Hippocampal formation (tissue), 2 donors: ENCODE measurements around the gene SSTR3.
"Not testable (repeated sequence)": the region's sequence is repeated elsewhere in the genome, so short reads cannot be mapped to it uniquely, and the experiment has no call there.

Experiments
- DNase-seq, 2 donors: peaks; one replicate each; lab custom pipeline; 2025; lab: John Stamatoyannopoulos, UW

The SSTR3 gene

GRCh38 chr22:37242395-37242918 is 30.2 kb upstream of the SSTR3 start:
- DNase-seq = peak in 1 of 2 donors; percentile 11

DNA sequence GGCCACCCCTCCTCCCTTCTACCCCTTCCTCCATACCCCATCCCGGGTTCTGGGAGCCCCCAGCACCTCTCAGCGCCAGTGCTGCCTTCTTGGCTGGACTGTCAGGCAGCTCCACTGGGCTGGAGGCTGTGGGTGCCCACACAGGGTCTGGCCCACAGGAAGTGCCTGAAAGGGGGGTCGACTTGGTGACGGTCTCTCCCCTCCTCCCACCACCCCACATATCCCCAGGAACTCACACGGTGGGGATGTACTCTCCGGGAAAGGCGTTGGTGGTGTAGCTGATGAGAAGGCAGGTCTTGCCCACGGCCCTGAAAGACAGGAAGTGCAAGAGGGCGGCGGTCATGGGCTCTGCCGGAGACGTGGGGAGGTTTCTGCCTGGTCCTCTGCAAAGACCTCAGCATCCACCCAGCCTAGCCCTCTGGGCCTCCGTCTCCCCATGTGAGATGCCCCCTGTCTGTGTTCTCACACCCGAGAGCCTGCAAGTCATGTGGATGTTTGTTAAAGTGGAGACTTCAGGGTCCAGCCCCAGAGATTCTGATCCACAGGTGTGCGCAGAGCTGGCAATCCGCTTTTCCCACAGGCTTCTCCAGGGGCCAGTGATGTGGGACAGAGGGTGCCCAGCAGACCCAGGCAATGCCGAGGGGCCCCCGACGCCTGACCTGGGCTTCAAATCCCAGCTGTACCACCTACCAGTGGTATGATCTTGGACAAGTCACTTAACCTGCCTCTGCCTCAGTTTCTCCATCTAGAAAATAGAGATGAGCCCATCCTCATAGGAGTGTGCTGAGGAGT is 29.3 kb upstream of the SSTR3 start:
- no peak for DNase-seq

- DNase-seq = no peak
Observed at GRCh38 chr22:37240941-37241320, 28.7 kb upstream of the SSTR3 start.

DNA sequence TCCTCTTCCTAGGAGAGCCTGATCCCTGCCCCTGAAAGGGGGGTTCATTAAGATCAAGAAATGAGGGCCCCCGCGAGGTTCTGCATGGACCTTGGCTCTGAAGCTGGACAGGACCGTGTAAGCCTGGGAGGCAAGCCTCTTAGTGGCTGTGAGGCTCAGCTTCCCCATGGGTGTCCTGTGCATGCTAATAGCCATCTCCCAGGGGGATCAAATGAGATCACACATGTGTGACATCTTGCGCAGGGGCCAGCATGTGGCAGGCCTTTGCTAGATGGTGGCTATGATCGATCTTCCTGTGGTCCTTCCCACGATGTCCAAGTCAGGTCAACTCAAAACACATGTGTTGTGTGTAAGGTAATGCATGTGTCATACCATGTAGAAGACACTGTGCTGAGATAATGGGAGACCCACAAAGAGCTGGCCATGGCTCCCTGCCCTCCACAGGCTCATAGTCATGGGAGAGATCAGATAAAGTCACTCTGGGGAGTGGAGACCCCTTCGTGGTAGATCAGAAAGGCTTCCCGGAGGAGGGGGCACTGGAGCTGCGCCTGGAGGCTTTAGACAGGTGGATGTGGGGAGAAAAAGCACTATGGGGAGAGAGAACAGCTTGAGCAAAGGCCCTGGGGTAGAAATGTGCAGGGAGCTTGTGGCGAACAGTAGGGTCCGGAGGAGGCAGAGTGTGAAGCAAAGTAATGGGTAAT is 28.1 kb upstream of the SSTR3 start:
- no peak for DNase-seq

GRCh38 chr22:37239336-37240239 is 27.3 kb upstream of the SSTR3 start:
- no peak for DNase-seq

DNA sequence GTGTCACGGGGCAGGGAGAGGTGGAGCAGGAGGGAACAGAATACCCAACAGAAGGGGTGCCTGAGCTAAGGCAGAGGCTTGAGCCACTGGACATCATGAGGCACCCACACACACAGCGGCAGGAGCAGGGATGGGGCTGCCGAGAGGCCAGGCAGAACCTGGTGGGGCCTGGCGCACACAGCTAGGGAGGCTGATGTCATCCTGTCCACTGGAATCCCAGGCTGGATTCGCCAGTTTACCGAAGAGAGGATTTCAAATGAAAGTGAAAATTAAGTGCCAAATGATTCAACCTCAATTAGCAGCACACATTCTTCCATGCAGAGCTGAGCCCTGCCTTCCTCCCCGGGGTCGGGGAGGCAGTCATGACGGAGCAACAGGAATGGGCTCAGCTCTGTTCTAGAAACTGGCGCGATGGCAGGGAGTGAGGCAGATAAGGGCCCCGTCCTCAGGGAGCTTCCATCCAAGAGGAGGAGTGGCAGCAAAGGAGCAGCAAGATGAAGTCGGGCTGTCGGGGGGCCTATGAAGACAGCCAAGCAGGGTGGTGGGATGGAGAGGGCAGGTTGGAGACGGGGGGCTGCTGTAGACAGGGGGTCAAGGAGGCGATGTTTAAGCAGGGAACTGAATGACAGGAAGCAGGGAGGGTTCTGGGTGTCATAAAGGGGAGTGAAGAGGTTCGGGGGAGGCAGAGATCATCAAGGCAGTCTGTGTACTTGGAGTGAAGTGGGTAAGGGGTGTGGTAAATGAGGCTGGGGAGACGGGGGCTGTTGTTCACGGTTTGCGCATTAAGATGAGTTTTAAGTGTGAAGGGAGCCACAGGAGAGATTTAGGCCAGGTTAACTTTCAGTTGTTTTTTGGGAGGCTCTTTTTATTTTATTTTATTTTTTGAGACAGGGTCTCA is 25.3 kb upstream of the SSTR3 start:
- DNase-seq = no peak

- DNase-seq = no peak
Observed at GRCh38 chr22:37235897-37236607, 23.8 kb upstream of the SSTR3 start.

GRCh38 chr22:37234736-37235711 is 22.7 kb upstream of the SSTR3 start:
- DNase-seq = no peak

DNA sequence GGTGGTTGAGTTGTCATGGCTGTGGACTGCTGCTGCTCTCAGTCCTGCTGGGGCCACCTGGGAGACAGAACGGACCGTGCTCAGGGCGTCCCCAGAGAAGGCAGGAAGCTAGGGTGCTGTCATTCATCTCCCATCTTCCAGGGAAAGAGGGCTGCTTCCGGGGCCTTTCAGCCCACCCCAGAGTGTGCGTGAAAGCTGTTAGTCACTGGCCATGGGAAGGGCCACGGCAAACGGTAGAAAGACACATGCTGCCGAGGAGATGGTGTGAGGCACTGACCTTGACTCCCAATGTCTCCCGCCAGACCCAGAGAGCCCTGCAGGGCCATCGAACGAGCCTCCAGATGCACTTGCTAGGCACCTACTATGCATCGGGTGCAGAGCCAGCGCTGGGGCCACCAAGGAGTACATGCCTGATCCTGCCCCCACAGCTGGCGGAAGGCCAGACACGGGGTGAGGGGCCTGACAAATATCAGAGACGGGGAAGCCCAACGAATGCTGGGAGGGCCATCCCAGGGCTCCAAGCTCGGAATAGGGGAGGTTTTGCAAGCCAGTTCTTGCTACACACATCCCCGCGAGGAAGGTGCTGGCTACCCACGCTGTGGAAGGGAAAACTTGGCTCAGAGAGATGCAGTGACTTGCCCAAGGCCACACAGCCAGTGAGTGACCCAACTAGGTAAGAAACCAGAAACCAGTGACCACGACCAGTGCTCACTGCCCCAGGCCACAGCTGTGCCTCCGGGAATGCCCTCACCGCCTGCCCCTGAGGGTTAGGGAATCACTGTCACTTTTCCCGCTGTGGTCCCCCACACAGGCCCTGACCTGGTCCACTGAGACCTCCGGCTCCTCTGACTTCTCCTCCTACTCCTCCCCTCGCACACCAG is 21.7 kb upstream of the SSTR3 start:
- no peak for DNase-seq

- not testable (repeated sequence) for DNase-seq
Observed at GRCh38 chr22:37233371-37233750, 21.1 kb upstream of the SSTR3 start.

GRCh38 chr22:37232140-37232998 is 20.1 kb upstream of the SSTR3 start:
- no peak for DNase-seq

GRCh38 chr22:37231406-37232139 is 19.3 kb upstream of the SSTR3 start:
- no peak for DNase-seq

- no peak for DNase-seq
Observed at GRCh38 chr22:37230673-37231405, 18.6 kb upstream of the SSTR3 start.

DNA sequence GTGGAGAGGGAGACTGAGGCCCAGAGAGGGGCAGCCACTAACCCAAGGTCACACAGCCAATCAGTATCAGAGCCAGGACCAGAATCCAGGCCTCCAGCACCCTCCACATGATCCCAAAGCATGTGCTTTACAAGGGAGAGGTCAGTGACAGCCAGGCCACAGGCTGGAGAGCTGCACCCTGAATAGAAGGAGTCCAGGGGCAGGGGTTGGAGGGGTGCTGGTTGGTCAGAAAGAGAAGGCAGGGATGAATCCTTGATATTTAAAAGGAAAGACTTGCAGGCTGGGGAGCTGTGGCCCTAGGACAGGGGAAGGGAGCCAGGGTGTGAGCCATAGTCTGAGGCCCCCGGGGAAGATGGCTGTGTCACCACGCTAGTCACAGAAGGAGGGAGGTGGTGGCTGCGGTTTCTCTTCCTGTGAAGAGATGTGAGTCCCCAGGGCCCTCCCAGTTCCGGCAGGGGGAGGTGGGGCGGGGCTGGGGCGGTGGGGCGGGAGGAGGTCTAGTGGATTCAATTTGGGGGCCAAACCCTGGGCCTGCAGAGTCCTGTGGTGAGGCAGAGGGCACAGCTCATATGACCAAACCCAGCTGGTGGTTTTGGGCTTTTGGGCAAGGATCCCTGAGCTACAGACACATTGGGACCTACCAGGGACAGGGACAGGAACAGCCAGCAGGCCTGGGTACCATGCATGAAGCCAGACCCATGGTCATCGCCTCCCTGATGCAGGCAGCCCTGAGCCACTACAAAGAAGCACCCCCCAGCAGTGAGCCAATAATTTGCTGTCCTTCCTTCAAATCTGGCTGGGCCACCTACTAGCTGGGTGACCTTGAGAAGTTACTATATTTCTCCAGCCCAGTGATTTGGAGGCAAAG is 17.8 kb upstream of the SSTR3 start:
- no peak for DNase-seq
